ENCODE data around the gene DPYSL4. TPM values are rescaled to one million over a fixed set of nuclear protein-coding genes. Genes with fewer than 3 reads are reported as not detected.
"Not testable (repeated sequence)": the region's sequence is repeated elsewhere in the genome, so short reads cannot be mapped to it uniquely, and the experiment has no call there.

Gene DPYSL4
- total RNA-seq, 2 donors from 2014 or later, result 0.28 TPM; not detected in 1

DNA sequence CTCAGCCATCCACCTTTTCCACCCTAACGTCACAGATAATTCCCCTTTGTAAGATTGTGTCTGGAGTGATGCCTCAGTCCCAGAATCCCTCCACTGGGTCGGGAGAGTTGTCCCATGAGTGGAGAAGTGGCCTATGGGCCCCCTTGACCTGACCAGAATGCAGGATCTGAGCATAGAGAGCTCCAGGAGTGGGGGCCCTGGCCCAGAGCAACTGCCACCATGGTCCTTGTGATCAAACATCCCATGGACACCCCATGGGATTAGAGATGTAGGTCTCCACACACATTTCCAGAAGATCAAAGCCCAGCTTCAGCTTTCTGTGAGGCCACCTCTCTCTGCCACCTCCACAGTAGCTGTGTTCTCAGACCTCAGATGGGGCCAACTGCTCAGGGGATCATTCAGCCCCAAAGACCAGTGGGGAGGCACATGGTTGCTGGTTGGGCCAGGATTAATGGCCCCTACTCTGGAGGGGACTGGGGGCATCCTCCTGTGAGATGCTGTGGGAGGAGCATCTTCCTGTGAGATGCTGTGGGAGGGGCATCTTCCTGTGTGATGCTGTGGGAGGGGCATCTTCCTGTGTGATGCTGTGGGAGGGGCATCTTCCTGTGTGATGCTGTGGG lies 28.5 kb upstream of the DPYSL4 start:
- Histone ChIP-seq H3K36me3 (no peaks in the 10 kb centered on the region), H3K27ac (no peak overlapping the region), H3K9me3 (no peaks in the 10 kb centered on the region), H3K4me3 (no peak overlapping the region), H3K4me1 (ENCODE audit: control insufficient read depth in 1 of 2, low read depth in 2 of 2) (peaks cover 0 to 14% of the 10 kb centered on the region in 2 donors), H3K27me3 (replicated peaks; ENCODE audit: insufficient read depth) (no peaks in the 10 kb centered on the region)
- ATAC-seq (ENCODE audit: insufficient number of reproducible peaks, low FRiP score, low read depth), result no peak
- TF ChIP-seq CTCF (IDR thresholded peaks at IDR 0.05), result no peak
- no peak for DNase-seq (ENCODE audit: low spot score)

DNA sequence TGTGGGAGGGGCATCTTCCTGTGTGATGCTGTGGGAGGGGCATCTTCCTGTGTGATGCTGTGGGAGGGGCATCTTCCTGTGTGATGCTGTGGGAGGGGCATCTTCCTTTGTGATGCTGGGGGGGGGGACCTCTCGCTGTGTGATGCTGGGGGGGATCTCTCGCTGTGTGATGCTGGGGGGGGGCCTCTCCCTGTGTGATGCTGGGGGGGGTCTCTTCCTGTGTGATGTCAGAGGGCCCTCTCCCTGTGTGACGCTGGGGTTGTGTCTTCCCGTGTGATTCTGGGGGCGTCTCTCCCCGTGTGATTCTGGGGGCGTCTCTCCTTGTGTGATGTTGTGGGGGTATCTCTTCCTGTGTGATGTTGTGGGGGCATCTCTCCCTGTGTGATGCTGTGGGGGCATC lies 27.9 kb upstream of the DPYSL4 start:
- no peaks in the 10 kb centered on the region for H3K36me3 ChIP-seq
- DNase-seq (ENCODE audit: low spot score) (no peak), ATAC-seq (ENCODE audit: insufficient number of reproducible peaks, low FRiP score, low read depth) (no peak)
- peaks cover 0 to 15% of the 10 kb centered on the region in 2 donors for H3K4me1 ChIP-seq (ENCODE audit: control insufficient read depth in 1 of 2, low read depth in 2 of 2)
- H3K9me3 ChIP-seq, result no peaks in the 10 kb centered on the region
- no peaks in the 10 kb centered on the region for H3K27me3 ChIP-seq (replicated peaks; ENCODE audit: insufficient read depth)
- H3K27ac ChIP-seq, result no peak overlapping the region
- TF ChIP-seq CTCF (IDR thresholded peaks at IDR 0.05), result no peak
- no peak overlapping the region for H3K4me3 ChIP-seq

DNA sequence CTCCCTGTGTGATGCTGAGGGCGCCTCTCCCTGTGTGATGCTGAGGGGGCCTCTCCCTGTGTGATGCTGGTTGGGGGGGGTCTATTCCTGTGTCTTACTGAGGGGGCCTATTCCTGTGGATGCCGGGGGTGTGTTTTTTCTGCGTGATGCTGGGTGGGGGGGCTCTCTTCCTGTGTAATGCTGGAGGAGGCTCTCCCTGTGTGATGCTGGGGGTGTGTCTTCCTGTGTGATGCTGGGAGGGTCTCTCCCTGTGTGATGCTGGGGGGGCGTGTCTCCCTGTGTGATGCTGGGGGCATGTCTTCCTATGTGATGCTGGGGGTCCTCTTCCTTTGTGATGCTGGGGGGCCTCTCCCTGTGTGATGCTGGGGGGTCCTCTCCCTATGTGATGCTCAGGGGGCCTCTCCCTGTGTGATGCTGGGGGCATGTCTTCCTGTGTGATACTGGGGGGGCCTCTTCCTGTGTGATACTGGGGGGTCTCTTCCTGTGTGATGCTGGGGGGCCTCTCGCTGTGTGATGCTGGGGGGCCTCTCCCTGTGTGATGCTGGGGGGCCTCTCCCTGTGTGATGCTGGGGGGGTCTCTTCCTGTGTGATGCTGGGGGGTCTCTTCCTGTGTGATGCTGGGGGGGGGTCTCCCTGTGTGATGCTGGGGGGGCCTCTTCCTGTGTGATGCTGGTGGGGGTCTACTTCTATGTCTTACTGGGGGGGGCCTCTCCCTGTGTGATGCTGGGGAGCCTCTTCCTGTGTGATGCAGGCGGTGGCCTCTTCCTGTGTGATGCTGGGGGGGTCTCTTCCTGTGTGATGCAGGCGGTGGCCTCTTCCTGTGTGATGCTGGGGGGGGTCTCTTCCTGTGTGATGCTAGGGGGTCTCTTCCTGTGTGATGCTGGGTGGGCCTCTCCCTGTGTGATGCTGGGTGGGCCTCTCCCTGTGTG lies 27.2 kb upstream of the DPYSL4 start:
- H3K9me3 ChIP-seq; H3K27ac ChIP-seq; H3K36me3 ChIP-seq; H3K4me3 ChIP-seq; DNase-seq (ENCODE audit: low spot score); H3K27me3 ChIP-seq (replicated peaks; ENCODE audit: insufficient read depth); ATAC-seq (ENCODE audit: insufficient number of reproducible peaks, low FRiP score, low read depth): not testable (repeated sequence)
- peaks cover 0 to 15% of the 10 kb centered on the region in 2 donors for H3K4me1 ChIP-seq (ENCODE audit: control insufficient read depth in 1 of 2, low read depth in 2 of 2)

DNA sequence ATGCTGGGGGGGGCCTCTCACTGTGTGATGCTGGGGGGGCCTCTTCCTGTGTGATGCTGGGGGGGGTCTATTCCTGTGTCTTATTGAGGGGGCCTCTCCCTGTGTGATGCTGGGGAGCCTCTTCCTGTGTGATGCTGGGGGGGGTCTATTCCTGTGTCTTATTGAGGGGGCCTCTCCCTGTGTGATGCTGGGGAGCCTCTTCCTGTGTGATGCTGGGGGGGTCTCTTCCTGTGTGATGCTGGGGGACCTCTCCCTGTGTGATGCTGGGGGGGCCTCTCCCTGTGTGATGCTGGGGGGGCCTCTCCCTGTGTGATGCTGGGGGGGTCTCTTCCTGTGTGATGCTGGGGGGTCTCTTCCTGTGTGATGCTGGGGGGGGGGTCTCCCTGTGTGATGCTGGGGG lies 26.5 kb upstream of the DPYSL4 start:
- not testable (repeated sequence) for DNase-seq (ENCODE audit: low spot score); H3K36me3 ChIP-seq; H3K4me3 ChIP-seq; H3K27me3 ChIP-seq (replicated peaks; ENCODE audit: insufficient read depth); H3K27ac ChIP-seq; ATAC-seq (ENCODE audit: insufficient number of reproducible peaks, low FRiP score, low read depth); H3K9me3 ChIP-seq
- H3K4me1 ChIP-seq (ENCODE audit: control insufficient read depth in 1 of 2, low read depth in 2 of 2), result peaks cover 0 to 15% of the 10 kb centered on the region in 2 donors

DNA sequence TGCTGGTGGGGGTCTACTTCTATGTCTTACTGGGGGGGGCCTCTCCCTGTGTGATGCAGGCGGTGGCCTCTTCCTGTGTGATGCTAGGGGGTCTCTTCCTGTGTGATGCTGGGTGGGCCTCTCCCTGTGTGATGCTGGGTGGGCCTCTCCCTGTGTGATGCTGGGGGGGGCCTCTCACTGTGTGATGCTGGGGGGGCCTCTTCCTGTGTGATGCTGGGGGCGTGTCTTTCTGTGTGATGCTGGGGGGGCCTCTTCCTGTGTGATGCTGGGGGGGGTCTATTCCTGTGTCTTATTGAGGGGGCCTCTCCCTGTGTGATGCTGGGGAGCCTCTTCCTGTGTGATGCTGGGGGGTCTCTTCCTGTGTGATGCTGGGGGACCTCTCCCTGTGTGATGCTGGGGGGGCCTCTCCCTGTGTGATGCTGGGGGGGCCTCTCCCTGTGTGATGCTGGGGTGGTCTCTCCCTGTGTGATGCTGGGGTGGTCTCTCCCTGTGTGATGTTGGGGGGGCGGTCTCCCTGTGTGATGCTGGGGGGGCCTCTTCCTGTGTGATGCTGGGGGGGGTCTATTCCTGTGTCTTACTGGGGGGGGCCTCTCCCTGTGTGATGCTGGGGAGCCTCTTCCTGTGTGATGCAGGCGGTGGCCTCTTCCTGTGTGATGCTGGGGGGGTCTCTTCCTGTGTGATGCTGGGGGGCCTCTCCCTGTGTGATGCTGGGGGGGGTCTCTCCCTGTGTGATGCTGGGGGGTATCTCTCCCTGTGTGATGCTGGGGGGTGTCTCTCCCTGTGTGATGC lies 25.7 kb upstream of the DPYSL4 start:
- H3K36me3 ChIP-seq; H3K4me3 ChIP-seq; ATAC-seq (ENCODE audit: insufficient number of reproducible peaks, low FRiP score, low read depth); DNase-seq (ENCODE audit: low spot score); H3K27ac ChIP-seq; H3K27me3 ChIP-seq (replicated peaks; ENCODE audit: insufficient read depth); H3K9me3 ChIP-seq: not testable (repeated sequence)
- peaks cover 0 to 15% of the 10 kb centered on the region in 2 donors for H3K4me1 ChIP-seq (ENCODE audit: control insufficient read depth in 1 of 2, low read depth in 2 of 2)

DNA sequence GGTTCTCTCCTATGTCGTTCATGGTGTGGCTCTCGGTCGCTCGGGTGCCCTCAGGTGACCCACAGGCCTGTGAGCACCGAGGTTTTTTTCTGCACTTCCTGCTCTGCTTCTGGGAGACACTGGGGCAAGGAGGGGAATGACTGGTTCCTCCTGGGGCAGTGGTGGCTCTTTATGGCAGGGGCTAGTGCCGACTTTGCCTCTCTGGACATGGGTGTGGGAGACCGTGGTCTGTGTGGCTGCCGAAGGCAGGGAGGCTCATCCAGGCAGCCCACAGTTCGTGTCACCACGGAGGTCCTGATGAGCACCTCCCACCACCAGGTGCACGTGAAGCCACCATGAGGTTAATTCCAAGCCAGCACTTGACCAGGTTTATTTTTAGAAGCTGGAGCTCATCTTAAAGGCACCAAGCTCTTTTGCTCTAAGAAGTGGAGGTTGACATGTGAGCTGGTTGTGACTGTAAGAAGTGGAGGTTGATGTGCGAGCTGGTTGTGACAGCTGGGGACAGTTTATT lies 24.7 kb upstream of the DPYSL4 start:
- H3K36me3 ChIP-seq, result no peaks in the 10 kb centered on the region
- peaks cover 0 to 15% of the 10 kb centered on the region in 2 donors for H3K4me1 ChIP-seq (ENCODE audit: control insufficient read depth in 1 of 2, low read depth in 2 of 2)
- no peak overlapping the region for H3K4me3 ChIP-seq
- ATAC-seq (ENCODE audit: insufficient number of reproducible peaks, low FRiP score, low read depth) (no peak), DNase-seq (ENCODE audit: low spot score) (no peak)
- H3K27me3 ChIP-seq (replicated peaks; ENCODE audit: insufficient read depth), result no peaks in the 10 kb centered on the region
- H3K27ac ChIP-seq, result no peak overlapping the region
- H3K9me3 ChIP-seq, result no peaks in the 10 kb centered on the region
- TF ChIP-seq CTCF (IDR thresholded peaks at IDR 0.05), result no peak
